HCT116 (cell line): ENCODE measurements around the gene BEND5. TPM values are rescaled to one million over a fixed set of nuclear protein-coding genes. Genes with fewer than 3 reads are reported as not detected.

Source experiments
- ATAC-seq: fragments of 200-7000 bp; cut with Tn5 transposase; 2 replicates; pipeline ENCODE4 v1.9.1; 2020; ENCODE audit warnings: mild to moderate bottlenecking, moderate library complexity
- BruUV-seq: library from RNA; stranded (reverse); fragments of 400-500 nt; replicated peaks from 2 replicates; lab custom pipeline; 2021; lab: Mats Ljungman, UMichigan
- CTCF ChIA-PET: fragments of 300-600 bp; sonication (Branson Sonifier 250); formaldehyde crosslinking; loops from one replicate; lab custom pipeline; 2021; ENCODE audit warnings: antibody characterized with exemption; lab: Charles Lee
- POLR2A ChIA-PET: fragments of 300-600, 350-600 bp; sonication (Branson Sonifier 250); formaldehyde crosslinking; loops from one replicate; lab custom pipeline; 2021; ENCODE audit warnings: antibody characterized with exemption; lab: Charles Lee
- RAD21 ChIA-PET, 2 experiments: fragments of 300-600 bp; sonication (Branson Sonifier 250); formaldehyde crosslinking; loops; one replicate each; lab custom pipeline; 2023; ENCODE audit warnings: low total read pairs in 2 of 2; ENCODE audit not compliant: uncharacterized antibody in 2 of 2, unreplicated experiment in 2 of 2, low non-redundant PET in 1 of 2; lab: Charles Lee
- DNase-seq: peaks from one replicate; pipeline ENCODE4 v3.0.0-alpha.2; 2010; ENCODE audit warnings: low read depth, low spot score
- H2AFZ ChIP-seq: fragments of 200-600 bp; shearing (Covaris generic), sonication (generic); 2 replicates; pipeline ENCODE4 v1.6.1; 2017; ENCODE audit warnings: low read depth, mixed run types, mixed read lengths, antibody characterized with exemption, low read length; ENCODE audit not compliant: poor library complexity, severe bottlenecking
- H3K27ac ChIP-seq: 2 replicates; pipeline ENCODE4 v1.5.1; 2012; ENCODE audit warnings: low read depth, low read length
- H3K27me3 ChIP-seq: fragments of 200-600 bp; sonication (generic); 2 replicates; pipeline ENCODE4 v1.6.1; 2016; ENCODE audit warnings: mixed run types, low read length, mixed read lengths; ENCODE audit not compliant: insufficient read depth
- H3K36me3 ChIP-seq, 2 experiments: fragments of 200-500 bp in 1 of 2; fragments of 200-600 bp in 1 of 2; sonication (Bioruptor generic) in 1 of 2; sonication (generic) in 1 of 2; 2 replicates each; pipeline versions ENCODE4 v1.5.1 to v1.6.1; 2014 to 2016; ENCODE audit warnings: low read length in 2 of 2, inconsistent platforms in 1 of 2, mixed read lengths in 1 of 2, mixed run types in 1 of 2; ENCODE audit not compliant: insufficient read depth in 2 of 2, control insufficient read depth in 1 of 2
- H3K4me1 ChIP-seq, 2 experiments: fragments of 200-600 bp in 1 of 2; sonication (generic) in 1 of 2; 2 replicates each; pipeline versions ENCODE4 v1.5.1 to v1.6.1; 2012 to 2017; ENCODE audit warnings: low read length in 2 of 2, inconsistent platforms in 1 of 2, mild to moderate bottlenecking in 1 of 2, mixed read lengths in 1 of 2, mixed run types in 1 of 2, moderate library complexity in 1 of 2; ENCODE audit not compliant: insufficient read depth in 2 of 2, control insufficient read depth in 1 of 2
- H3K4me2 ChIP-seq: fragments of 200-600 bp; sonication (generic); 2 replicates; pipeline ENCODE4 v1.6.1; 2017; ENCODE audit warnings: mixed run types, low read length, mixed read lengths
- H3K4me3 ChIP-seq, 2 experiments: fragments of 200-600 bp in 1 of 2; sonication (generic) in 1 of 2; replicated peaks in 1 of 2; 2 replicates each; pipeline ENCODE4 v1.5.1; 2011 to 2016; ENCODE audit warnings: low read length in 2 of 2, control low read depth in 1 of 2, low read depth in 1 of 2, mild to moderate bottlenecking in 1 of 2, mixed read lengths in 1 of 2, mixed run types in 1 of 2
- H3K79me2 ChIP-seq: fragments of 200-600 bp; sonication (generic); 2 replicates; pipeline ENCODE4 v1.6.1; 2017; ENCODE audit warnings: mild to moderate bottlenecking, mixed run types, low read length, moderate library complexity, mixed read lengths; ENCODE audit not compliant: insufficient read depth
- H3K9ac ChIP-seq: fragments of 200-600 bp; sonication (generic); 2 replicates; pipeline ENCODE4 v1.6.1; 2016; ENCODE audit warnings: low read length, mixed read lengths
- H3K9me2 ChIP-seq: fragments of 200-600 bp; sonication (generic), shearing (Covaris generic); 2 replicates; pipeline ENCODE4 v1.6.1; 2017; ENCODE audit warnings: mixed run types, mild to moderate bottlenecking, moderate library complexity; ENCODE audit not compliant: insufficient read depth
- H3K9me3 ChIP-seq, 2 experiments: fragments of 200-500 bp in 1 of 2; fragments of 200-600 bp in 1 of 2; sonication (Bioruptor generic) in 1 of 2; sonication (generic) in 1 of 2; 2 replicates each; pipeline ENCODE4 v1.6.1; 2014 to 2017; ENCODE audit warnings: low read length in 2 of 2, mixed read lengths in 2 of 2, inconsistent platforms in 1 of 2, low read depth in 1 of 2, mild to moderate bottlenecking in 1 of 2, mixed run types in 1 of 2, moderate library complexity in 1 of 2; ENCODE audit not compliant: control insufficient read depth in 1 of 2, insufficient read depth in 1 of 2
- H4K20me1 ChIP-seq: fragments of 200-600 bp; sonication (generic), shearing (Covaris generic); 2 replicates; pipeline ENCODE4 v1.6.1; 2017; ENCODE audit warnings: mixed run types, mild to moderate bottlenecking, moderate library complexity; ENCODE audit not compliant: insufficient read depth
- ATF3 ChIP-seq: IDR thresholded peaks from 2 replicates; pipeline ENCODE4 v1.6.1; 2012
- CEBPB ChIP-seq: IDR thresholded peaks from 2 replicates; pipeline ENCODE4 v1.6.1; 2012; ENCODE audit warnings: low read depth
- CTCF ChIP-seq, 3 experiments: fragments of 200-600 bp in 1 of 3; sonication (generic) in 1 of 3; IDR thresholded peaks in 2 of 3; conservative IDR thresholded peaks in 1 of 3; 2 replicates each; pipeline ENCODE4 v1.5.1; 2012 to 2017; ENCODE audit warnings: low read depth in 2 of 3, low read length in 2 of 3, antibody characterized with exemption in 1 of 3, borderline replicate concordance in 1 of 3, control low read depth in 1 of 3, mild to moderate bottlenecking in 1 of 3, mixed read lengths in 1 of 3, mixed run types in 1 of 3, moderate library complexity in 1 of 3; ENCODE audit not compliant: insufficient read depth in 1 of 3
- EZH2phosphoT487 ChIP-seq: fragments of 200-600 bp; IDR thresholded peaks from 2 replicates; pipeline ENCODE4 v1.6.1; 2018; ENCODE audit warnings: antibody characterized with exemption, borderline replicate concordance
- FOSL1 ChIP-seq: IDR thresholded peaks from 2 replicates; pipeline ENCODE4 v1.6.1; 2012; ENCODE audit warnings: low read depth
- JUND ChIP-seq: IDR thresholded peaks from 2 replicates; pipeline ENCODE4 v1.6.1; 2012
- MAX ChIP-seq: IDR thresholded peaks from 2 replicates; pipeline ENCODE4 v1.6.1; 2012
- POLR2A ChIP-seq: IDR thresholded peaks from 2 replicates; pipeline ENCODE4 v1.7.0; 2011; ENCODE audit warnings: borderline replicate concordance; ENCODE audit not compliant: insufficient read depth, insufficient read length; ENCODE audit errors: extremely low read depth
- POLR2AphosphoS5 ChIP-seq: IDR thresholded peaks from 2 replicates; pipeline ENCODE4 v1.6.1; 2011; ENCODE audit warnings: mild to moderate bottlenecking, low read depth, low read length, moderate library complexity
- REST ChIP-seq: IDR thresholded peaks from 2 replicates; pipeline ENCODE4 v1.6.1; 2012; ENCODE audit warnings: low read depth
- SRF ChIP-seq: IDR thresholded peaks from 2 replicates; pipeline ENCODE4 v1.6.1; 2012; ENCODE audit warnings: low read depth
- YY1 ChIP-seq: IDR thresholded peaks from 2 replicates; pipeline ENCODE4 v1.6.1; 2011; ENCODE audit warnings: low read length, low read depth, moderate library complexity, mild to moderate bottlenecking; ENCODE audit not compliant: insufficient replicate concordance; ENCODE audit errors: extremely low read depth
- ZBTB33 ChIP-seq: IDR thresholded peaks from 2 replicates; pipeline ENCODE4 v1.6.1; 2011; ENCODE audit warnings: mild to moderate bottlenecking, low read length, moderate library complexity; ENCODE audit not compliant: insufficient replicate concordance; ENCODE audit errors: extremely low read depth
- ZFX ChIP-seq: fragments of 450-650 bp; IDR thresholded peaks from 2 replicates; pipeline ENCODE4 v1.6.1; 2017
- ZNF274 ChIP-seq: fragments of 200-500 bp; sonication (Bioruptor generic); IDR thresholded peaks from 2 replicates; pipeline ENCODE4 v1.6.1; 2014; ENCODE audit warnings: mild to moderate bottlenecking, low read depth, low read length, inconsistent platforms
- intact Hi-C: fragments of 100-400 bp; cut with micrococcal nuclease; formaldehyde crosslinking; loops from 2 replicates; pipeline ENCODE4 v1.10.0; 2022
- total RNA-seq: library from RNA; stranded (reverse); gene quantifications from one replicate; pipeline ENCODE4 v1.2.1, GENCODE V29; 2021; ENCODE audit not compliant: unreplicated experiment

BEND5 gene
- total RNA-seq, 1 experiment from 2014 or later: not detected

GRCh38 chr1:48767975-48768510 is 8.6 kb downstream of the BEND5 start:
- no peak for TF ChIP-seq ZFX
- no peak for TF ChIP-seq POLR2A
- no peak for TF ChIP-seq MAX
- no peak for TF ChIP-seq ATF3
- no peak for TF ChIP-seq POLR2AphosphoS5
- no peak for TF ChIP-seq CTCF (IDR thresholded peaks at IDR 0.05 in 2 of 3, conservative IDR thresholded peaks at IDR 0.05 in 1 of 3; ENCODE audit: borderline replicate concordance in 1 of 3, insufficient read depth in 1 of 3, low read depth in 2 of 3, low read length in 2 of 3)
- TF ChIP-seq YY1: no peak
- no peak for TF ChIP-seq EZH2phosphoT487
- no peak for TF ChIP-seq JUND
- no peak for TF ChIP-seq SRF
- no peak for TF ChIP-seq CEBPB
- TF ChIP-seq ZBTB33: no peak
- TF ChIP-seq ZNF274: no peak
- no peak for TF ChIP-seq REST
- no peak for TF ChIP-seq FOSL1
- no TSS peak for BruUV-seq
- no peak for ATAC-seq

More at GRCh38 chr1:48767975-48768510, 8.6 kb downstream of the BEND5 start:
- no peaks in the 10 kb centered on the region for H3K36me3 ChIP-seq
- no peak overlapping the region for H3K4me3 ChIP-seq
- intact Hi-C loops: no loop called here
- H3K4me2 ChIP-seq: no peak overlapping the region
- no peaks in the 10 kb centered on the region for H3K9me3 ChIP-seq
- H3K27ac ChIP-seq: no peak overlapping the region
- no peak overlapping the region for H3K9ac ChIP-seq
- no peaks in the 10 kb centered on the region for H3K79me2 ChIP-seq
- DNase-seq: no peak
- CTCF ChIA-PET: no interaction called here
- POLR2A ChIA-PET: no interaction called here
- no peaks in the 10 kb centered on the region for H3K9me2 ChIP-seq
- no peak overlapping the region for H2AFZ ChIP-seq
- RAD21 ChIA-PET: no interaction called here
- no peaks in the 10 kb centered on the region for H3K4me1 ChIP-seq
- H3K27me3 ChIP-seq: peaks cover 21% of the 10 kb centered on the region
- no peaks in the 10 kb centered on the region for H4K20me1 ChIP-seq
